Pancreas (tissue), 10 donors: ENCODE measurements around the gene FRMD4B. TPM values are rescaled to one million over a fixed set of nuclear protein-coding genes. Genes with fewer than 3 reads are reported as not detected.
A peak's percentile ranks its signal among the peaks of the same experiment; 100 is the strongest.

Source experiments
- ATAC-seq, 4 donors: fragments of 200-7000 bp; cut with Tn5 transposase; one replicate each; pipeline versions ENCODE4 v1.8.0 to v1.9.1; 2020; ENCODE audit warnings: mild to moderate bottlenecking in 4 of 4, moderate library complexity in 4 of 4
- DNase-seq, 6 donors: peaks; one replicate each; pipeline ENCODE4 v3.0.0-alpha.2; 2020
- FAIRE-seq: peaks from 2 replicates; lab custom pipeline; 2012; peaks lifted over from hg19 to GRCh38; lab: Jason Lieb, UNC
- H3K27ac ChIP-seq, 4 donors: fragments of 200-600 bp; sonication (generic); 1 replicate in 3 of 4; 2 replicates in 1 of 4; pipeline versions ENCODE4 v1.5.0 to v1.8.0; 2020
- H3K27me3 ChIP-seq, 4 donors: fragments of 200-600 bp; one replicate each; pipeline ENCODE4 v1.8.0; 2021
- H3K36me3 ChIP-seq, 3 donors: fragments of 200-600 bp; sonication (generic) in 1 of 3; one replicate each; pipeline versions ENCODE4 v1.5.0 to v1.8.0; 2020 to 2021
- H3K4me1 ChIP-seq, 3 donors: fragments of 200-600 bp; one replicate each; pipeline ENCODE4 v1.8.0; 2021
- H3K4me3 ChIP-seq, 4 donors: fragments of 200-600 bp; sonication (generic) in 2 of 4; one replicate each; pipeline versions ENCODE4 v1.5.0 to v1.8.0; 2020 to 2021
- H3K9me3 ChIP-seq, 4 donors: fragments of 200-600 bp; one replicate each; pipeline ENCODE4 v1.8.0; 2021
- WGBS, 2 donors: extraction: QIAGEN DNeasy Blood & Tissue Kit; methylation state at CpG; one replicate each; pipeline ENCODE4 v1.1.7; 2013; 5-methylcytosine and 5-hydroxymethylcytosine counted together
- intact Hi-C, 3 donors: fragments of 100-400 bp; cut with DNase I; formaldehyde crosslinking; loops; one replicate each; pipeline versions ENCODE4 v1.11.1 to v1.14.2; 2022
- polyA plus RNA-seq, 2 donors: library from polyadenylated mRNA; stranded (reverse); fragments of 200-250 nt; gene quantifications; one replicate each; pipeline ENCODE4 v1.2.3, GENCODE V29; 2013
- total RNA-seq, 6 donors: library from RNA; stranded (reverse); fragmentation: NEBNext Ultra II Directional in 4 of 6; extraction: Animal tissue kit (Norgen Biotek cat#: 25700) in 4 of 6; gene quantifications; one replicate each; pipeline versions ENCODE4 v1.2.1 to v1.2.4, GENCODE V29; 2021 to 2023
- TF ChIP-seq, protein P1 (sequence below), 4 donors: fragments of 200-600 bp; sonication (generic) in 3 of 4; IDR thresholded peaks; one replicate each; pipeline versions ENCODE4 v1.5.0 to v1.8.0; 2021; ENCODE audit warnings: antibody characterized with exemption in 4 of 4
- donor health status: healthy with polysubstance abuse.
- donor health status: DM: no; HTN: no; CAD: no; lungs with moderate emphysema.
- donor health status: DM: no; HTN: no; CAD: no.
- donor health status: control.
- donor health status: control.
- donor health status: Bipolar disorder and iron deficiency.
- donor health status: DM: yes; HTN: yes; CAD: no.
- donor health status: DM: no; HTN: no; CAD: no.
- donor health status: DM: no; HTN: no; CAD: no.
- donor health status: DM: yes; HTN: yes; CAD: no.

The FRMD4B gene
- total and polyA plus RNA-seq, 8 donors, result 4.9 to 20.0 (median 7.3) TPM

DNA sequence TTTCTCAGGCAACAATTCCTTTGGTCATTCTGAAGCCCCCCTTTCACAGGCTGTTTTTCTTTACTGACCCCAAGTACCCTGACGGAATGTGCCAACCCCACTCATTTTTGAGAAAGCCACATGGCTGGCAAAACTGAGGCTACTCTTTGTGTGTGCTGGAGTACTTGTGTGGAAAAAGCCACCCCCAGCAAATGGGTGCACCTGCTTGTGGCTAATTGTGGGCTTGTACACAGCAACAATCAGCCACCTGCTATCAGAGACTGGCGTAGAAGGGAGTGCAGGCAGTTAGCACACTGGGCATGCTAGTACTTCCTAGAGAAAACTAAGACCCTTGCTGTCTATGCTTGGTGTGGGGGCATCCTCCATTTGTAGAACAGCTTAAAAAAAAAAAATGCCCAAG, 153.4 kb downstream of the FRMD4B start:
- H3K36me3 ChIP-seq, result no peaks in the 10 kb centered on the region
- no peak for ATAC-seq
- no peak overlapping the region for H3K4me3 ChIP-seq
- no peaks in the 10 kb centered on the region for H3K27me3 ChIP-seq
- H3K27ac ChIP-seq, result peak overlapping the region in 2 of 4 donors; percentile 23 to 31
- H3K4me1 ChIP-seq, result no peaks in the 10 kb centered on the region
- FAIRE-seq, result no peak
- no peak for DNase-seq
- WGBS, 2 donors, result 84 to 96% methylated on average over 2 of the region's 2 CpGs
- intact Hi-C loops, result no loop called here
- no peaks in the 10 kb centered on the region for H3K9me3 ChIP-seq
- TF ChIP-seq, protein P1, sequence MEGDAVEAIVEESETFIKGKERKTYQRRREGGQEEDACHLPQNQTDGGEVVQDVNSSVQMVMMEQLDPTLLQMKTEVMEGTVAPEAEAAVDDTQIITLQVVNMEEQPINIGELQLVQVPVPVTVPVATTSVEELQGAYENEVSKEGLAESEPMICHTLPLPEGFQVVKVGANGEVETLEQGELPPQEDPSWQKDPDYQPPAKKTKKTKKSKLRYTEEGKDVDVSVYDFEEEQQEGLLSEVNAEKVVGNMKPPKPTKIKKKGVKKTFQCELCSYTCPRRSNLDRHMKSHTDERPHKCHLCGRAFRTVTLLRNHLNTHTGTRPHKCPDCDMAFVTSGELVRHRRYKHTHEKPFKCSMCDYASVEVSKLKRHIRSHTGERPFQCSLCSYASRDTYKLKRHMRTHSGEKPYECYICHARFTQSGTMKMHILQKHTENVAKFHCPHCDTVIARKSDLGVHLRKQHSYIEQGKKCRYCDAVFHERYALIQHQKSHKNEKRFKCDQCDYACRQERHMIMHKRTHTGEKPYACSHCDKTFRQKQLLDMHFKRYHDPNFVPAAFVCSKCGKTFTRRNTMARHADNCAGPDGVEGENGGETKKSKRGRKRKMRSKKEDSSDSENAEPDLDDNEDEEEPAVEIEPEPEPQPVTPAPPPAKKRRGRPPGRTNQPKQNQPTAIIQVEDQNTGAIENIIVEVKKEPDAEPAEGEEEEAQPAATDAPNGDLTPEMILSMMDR (IDR thresholded peaks at IDR 0.05), result no peak

DNA sequence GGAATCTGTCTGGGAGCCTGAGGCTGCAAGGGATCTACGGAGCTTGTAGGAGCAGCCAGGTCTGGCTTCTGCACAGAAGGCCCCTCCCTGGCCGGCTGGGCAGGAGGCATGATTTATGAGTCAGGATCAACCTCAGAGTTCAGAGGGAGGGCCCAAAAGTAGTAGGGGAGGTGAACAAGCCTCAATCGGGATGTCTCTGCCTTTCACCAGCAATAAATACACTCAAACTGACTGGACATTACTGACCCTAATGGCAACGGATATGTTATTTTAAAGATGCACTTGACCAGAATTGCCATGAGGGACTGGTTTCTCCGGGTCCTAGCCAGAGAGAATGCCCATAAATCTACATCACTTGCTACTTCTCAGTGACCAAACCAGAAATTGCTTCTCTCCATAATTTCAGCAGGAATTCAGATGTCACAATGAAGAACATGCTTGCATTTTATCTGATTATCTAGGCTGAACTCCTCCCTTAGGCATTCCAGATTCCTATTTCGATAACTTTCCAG, 153.9 kb downstream of the FRMD4B start:
- H3K4me3 ChIP-seq, result no peak overlapping the region
- TF ChIP-seq, protein P1 (IDR thresholded peaks at IDR 0.05), result no peak
- peak overlapping the region in 2 of 4 donors; percentile 23 to 31 for H3K27ac ChIP-seq
- WGBS, 2 donors, result 44 to 47% methylated on average over 6 of the region's 6 CpGs
- no peaks in the 10 kb centered on the region for H3K36me3 ChIP-seq
- H3K27me3 ChIP-seq, result no peaks in the 10 kb centered on the region
- no peaks in the 10 kb centered on the region for H3K4me1 ChIP-seq
- H3K9me3 ChIP-seq, result no peaks in the 10 kb centered on the region
- FAIRE-seq (no peak), ATAC-seq (peak; percentile 64 to 85 (median 76)), DNase-seq (peak in 2 of 6 donors; percentile 22 to 35)
- intact Hi-C loops, result no loop called here

GRCh38 chr3:69226071-69226470, 159.8 kb downstream of the FRMD4B start:
- H3K27ac ChIP-seq, result peak overlapping the region in 2 of 4 donors; percentile 46 to 59
- intact Hi-C loops, result no loop called here
- peaks cover 0 to 7% (median 0%) of the 10 kb centered on the region in 3 donors for H3K4me1 ChIP-seq
- no peaks in the 10 kb centered on the region for H3K27me3 ChIP-seq
- no peak overlapping the region for H3K4me3 ChIP-seq
- H3K9me3 ChIP-seq, result no peaks in the 10 kb centered on the region
- WGBS, 2 donors, result 32 to 53% methylated on average over 1 of the region's 1 CpG
- H3K36me3 ChIP-seq, result no peaks in the 10 kb centered on the region
- TF ChIP-seq, protein P1 (IDR thresholded peaks at IDR 0.05), result no peak
- FAIRE-seq (no peak), ATAC-seq (peak; percentile 40 to 82 (median 72)), DNase-seq (no peak)

GRCh38 chr3:69219101-69219708, 166.7 kb downstream of the FRMD4B start:
- Histone ChIP-seq H3K27me3 (no peaks in the 10 kb centered on the region), H3K4me1 (peaks cover 0 to 4% (median 0%) of the 10 kb centered on the region in 3 donors), H3K4me3 (no peak overlapping the region), H3K9me3 (no peaks in the 10 kb centered on the region), H3K36me3 (no peaks in the 10 kb centered on the region), H3K27ac (no peak overlapping the region)
- TF ChIP-seq, protein P1 (IDR thresholded peaks at IDR 0.05), result no peak
- intact Hi-C loops, result no loop called here
- FAIRE-seq (no peak), ATAC-seq (peak in 2 of 4 donors; percentile 29 to 45), DNase-seq (no peak)
- WGBS, 2 donors, result 70 to 72% methylated on average over 7 of the region's 7 CpGs

DNA sequence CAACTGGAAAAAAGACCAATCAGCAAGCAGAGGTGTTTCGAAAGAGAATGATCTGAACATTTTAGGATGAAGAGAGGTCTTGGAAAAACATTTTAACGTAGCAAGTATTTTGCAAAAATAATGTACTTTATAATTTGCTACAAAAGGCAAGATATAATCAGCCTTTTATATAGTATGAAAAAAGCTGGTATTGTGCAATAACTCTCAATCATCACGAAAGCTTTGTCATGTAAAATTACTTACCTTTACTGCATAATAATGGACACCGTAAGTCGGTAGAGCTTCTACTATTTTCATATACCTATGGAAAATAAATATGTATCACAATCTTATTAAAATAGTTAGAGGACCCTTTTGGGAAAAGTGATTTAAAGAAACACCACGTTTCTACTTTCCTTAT, 167.8 kb downstream of the FRMD4B start:
- H3K36me3 ChIP-seq, result no peaks in the 10 kb centered on the region
- WGBS, 2 donors, result 82 to 88% methylated on average over 6 of the region's 6 CpGs

More for the DNA sequence above, 167.8 kb downstream of the FRMD4B start:
- TF ChIP-seq, protein P1 (IDR thresholded peaks at IDR 0.05), result no peak
- ATAC-seq, result no peak
- no peak for DNase-seq
- intact Hi-C loops, result no loop called here
- H3K4me3 ChIP-seq, result no peak overlapping the region
- H3K27me3 ChIP-seq, result no peaks in the 10 kb centered on the region
- no peak for FAIRE-seq
- H3K4me1 ChIP-seq, result peaks cover 0 to 5% (median under 1%) of the 10 kb centered on the region in 3 donors
- no peak overlapping the region for H3K27ac ChIP-seq
- H3K9me3 ChIP-seq, result no peaks in the 10 kb centered on the region
